Fibroblast of villous mesenchyme (primary cell): Measurements from ENCODE around the gene CDH20. TPM values are rescaled to one million over a fixed set of nuclear protein-coding genes. Genes with fewer than 3 reads are reported as not detected.
"Not testable (repeated sequence)": the region's sequence is repeated elsewhere in the genome, so short reads cannot be mapped to it uniquely, and the experiment has no call there.

Source experiments
- DNase-seq: peaks from one replicate; pipeline ENCODE4 v3.0.0-alpha.2; 2010; ENCODE audit warnings: low read depth
- H3K4me3 ChIP-seq: 2 replicates; pipeline ENCODE4 v1.5.1; 2011; ENCODE audit warnings: low read depth, mild to moderate bottlenecking, low read length
- total RNA-seq: library from RNA; depleted of rRNA; stranded (reverse); fragments of >200 nt; gene quantifications from 2 replicates; pipeline ENCODE4 v1.2.3, GENCODE V29; 2012
- TF ChIP-seq, protein P1 (sequence below): IDR thresholded peaks from 2 replicates; pipeline ENCODE4 v1.5.1; 2012; ENCODE audit warnings: low read depth, mild to moderate bottlenecking, low read length; ENCODE audit not compliant: insufficient read depth

The CDH20 gene
- total RNA-seq, 1 donor: under 0.01 TPM

DNA sequence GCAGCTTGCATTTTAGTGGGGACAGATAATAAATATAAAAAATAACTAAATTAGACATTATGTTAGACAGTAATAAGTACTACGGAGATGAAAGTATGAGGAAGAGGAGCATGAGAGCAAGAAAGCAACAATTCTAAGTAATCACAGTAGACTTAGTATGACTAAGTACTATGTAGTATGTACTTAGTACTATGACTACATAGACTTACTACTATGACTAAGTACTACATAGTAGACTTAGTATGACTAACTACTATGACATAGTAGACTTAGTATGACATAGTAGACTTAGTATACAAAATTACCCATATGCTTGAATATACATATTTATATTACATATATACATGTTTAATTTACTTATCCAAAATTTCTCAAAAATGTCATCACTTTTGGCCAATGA is 29.3 kb downstream of the CDH20 start:
- no peak overlapping the region for H3K4me3 ChIP-seq
- no peak for DNase-seq
- TF ChIP-seq, protein P1, sequence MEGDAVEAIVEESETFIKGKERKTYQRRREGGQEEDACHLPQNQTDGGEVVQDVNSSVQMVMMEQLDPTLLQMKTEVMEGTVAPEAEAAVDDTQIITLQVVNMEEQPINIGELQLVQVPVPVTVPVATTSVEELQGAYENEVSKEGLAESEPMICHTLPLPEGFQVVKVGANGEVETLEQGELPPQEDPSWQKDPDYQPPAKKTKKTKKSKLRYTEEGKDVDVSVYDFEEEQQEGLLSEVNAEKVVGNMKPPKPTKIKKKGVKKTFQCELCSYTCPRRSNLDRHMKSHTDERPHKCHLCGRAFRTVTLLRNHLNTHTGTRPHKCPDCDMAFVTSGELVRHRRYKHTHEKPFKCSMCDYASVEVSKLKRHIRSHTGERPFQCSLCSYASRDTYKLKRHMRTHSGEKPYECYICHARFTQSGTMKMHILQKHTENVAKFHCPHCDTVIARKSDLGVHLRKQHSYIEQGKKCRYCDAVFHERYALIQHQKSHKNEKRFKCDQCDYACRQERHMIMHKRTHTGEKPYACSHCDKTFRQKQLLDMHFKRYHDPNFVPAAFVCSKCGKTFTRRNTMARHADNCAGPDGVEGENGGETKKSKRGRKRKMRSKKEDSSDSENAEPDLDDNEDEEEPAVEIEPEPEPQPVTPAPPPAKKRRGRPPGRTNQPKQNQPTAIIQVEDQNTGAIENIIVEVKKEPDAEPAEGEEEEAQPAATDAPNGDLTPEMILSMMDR: no peak

DNA sequence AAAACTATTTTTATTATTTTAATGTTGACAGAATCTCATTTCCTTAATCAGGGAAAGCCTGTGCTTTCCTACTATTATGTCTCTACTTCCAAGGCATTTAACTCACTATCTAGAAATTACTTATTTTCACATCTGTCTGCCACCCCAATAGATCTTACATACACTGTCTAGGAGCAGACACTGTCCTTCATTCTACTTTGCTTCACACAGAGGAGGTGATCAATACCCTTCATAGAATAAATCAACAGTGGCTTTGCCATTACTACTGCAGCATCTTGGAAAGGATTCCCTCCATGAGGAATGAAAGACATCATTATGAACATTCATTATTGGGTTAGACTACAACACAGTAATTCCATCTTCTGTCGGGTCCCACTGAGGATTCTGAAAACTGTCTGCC is 31.7 kb downstream of the CDH20 start:
- TF ChIP-seq, protein P1: no peak
- DNase-seq: no peak
- no peak overlapping the region for H3K4me3 ChIP-seq

DNA sequence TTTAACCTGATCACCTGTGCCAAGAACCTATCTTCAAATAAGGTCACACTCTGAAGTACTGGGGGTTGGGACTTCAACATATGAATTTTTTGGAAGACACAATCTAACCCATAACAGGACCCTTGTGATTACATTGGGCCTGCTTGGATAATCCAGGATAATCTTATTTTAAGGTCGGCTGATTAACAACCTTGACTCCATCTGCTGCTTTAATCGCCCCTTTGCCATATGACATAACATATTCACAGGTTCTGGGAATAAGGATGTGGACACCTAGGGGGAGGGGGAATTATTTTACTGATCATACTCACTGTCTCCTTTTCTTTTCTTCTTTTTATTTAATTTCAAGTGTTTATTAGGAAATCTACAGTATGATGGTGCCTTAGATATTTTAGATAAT is 34.8 kb downstream of the CDH20 start:
- DNase-seq: no peak
- TF ChIP-seq, protein P1: no peak
- H3K4me3 ChIP-seq: no peak overlapping the region

DNA sequence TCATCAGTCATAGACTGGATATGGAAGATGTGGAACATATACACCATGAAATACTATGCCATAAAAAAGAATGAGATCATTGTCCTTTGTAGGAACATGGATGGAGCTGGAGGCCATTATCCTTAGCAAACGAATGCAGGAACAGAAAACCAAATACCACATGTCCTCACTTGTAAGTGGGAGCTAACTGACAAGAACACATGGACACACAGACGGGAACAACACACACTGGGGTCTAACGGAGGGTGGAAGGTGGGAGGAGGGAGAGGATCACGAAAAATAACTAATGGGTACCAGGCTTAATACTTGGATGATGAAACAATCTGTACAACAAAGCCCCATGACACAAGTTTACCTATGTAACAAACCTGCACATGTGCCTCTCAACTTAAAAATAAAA is 36.4 kb downstream of the CDH20 start:
- not testable (repeated sequence) for H3K4me3 ChIP-seq, DNase-seq

DNA sequence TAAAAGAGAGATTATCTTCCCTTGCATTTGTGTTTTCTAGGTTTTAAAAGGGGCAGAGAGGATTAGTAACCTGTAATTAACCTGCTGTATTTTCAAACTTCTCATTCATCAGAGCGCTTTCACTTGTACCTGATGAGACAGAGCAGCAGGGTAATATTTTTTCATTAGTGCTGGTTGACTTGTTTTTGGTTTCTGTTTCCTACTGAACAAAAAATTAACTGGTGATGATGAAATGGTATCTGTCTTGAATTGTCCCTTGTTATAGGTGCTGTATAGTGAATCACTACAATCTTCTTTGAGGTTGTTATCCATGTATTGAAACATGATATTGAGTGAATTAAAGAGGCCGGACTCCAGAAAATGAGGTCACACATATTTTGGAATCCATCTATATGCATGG is 37.9 kb downstream of the CDH20 start:
- no peak overlapping the region for H3K4me3 ChIP-seq
- DNase-seq: no peak
- TF ChIP-seq, protein P1: no peak

DNA sequence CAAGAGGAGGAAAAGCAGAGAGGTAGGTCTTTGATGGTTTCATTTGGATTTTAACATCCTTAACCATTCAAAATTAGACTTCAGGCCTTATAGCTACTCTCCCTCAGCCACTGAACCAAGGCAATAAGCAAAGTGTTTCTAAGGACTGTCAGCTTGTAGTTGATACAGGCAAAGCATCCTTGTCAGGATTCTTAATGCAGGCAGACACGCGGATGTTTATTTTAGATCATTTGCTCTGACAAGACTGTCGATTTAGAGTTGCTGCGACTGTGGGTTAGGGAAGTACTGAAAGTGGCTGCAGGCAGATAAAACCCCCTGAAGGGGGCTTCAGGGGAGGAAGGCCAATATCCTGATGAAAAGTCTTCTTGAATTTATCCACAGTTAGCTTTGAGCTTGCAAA is 46.6 kb downstream of the CDH20 start:
- no peak overlapping the region for H3K4me3 ChIP-seq
- TF ChIP-seq, protein P1: no peak
- DNase-seq: no peak

DNA sequence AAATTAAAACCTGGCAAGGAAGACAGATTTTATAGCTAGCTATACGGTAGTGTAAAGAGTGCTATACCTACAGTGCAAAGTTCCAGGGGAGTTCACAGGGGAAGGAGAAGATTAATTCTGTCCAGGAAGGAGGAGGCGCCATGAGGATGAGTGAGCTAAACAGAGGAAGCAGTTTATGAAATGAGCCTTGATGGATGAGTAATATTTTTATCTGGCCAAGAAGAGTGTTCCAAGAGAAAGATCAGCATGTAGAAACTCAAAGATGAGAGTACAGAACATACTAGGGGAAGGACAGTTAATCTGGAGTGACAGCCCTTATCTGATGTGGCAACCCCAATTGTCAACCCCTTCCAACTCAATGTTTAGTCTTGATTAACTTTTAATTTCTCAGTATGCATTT is 54.8 kb downstream of the CDH20 start:
- no peak for DNase-seq
- TF ChIP-seq, protein P1: no peak
- H3K4me3 ChIP-seq: no peak overlapping the region

DNA sequence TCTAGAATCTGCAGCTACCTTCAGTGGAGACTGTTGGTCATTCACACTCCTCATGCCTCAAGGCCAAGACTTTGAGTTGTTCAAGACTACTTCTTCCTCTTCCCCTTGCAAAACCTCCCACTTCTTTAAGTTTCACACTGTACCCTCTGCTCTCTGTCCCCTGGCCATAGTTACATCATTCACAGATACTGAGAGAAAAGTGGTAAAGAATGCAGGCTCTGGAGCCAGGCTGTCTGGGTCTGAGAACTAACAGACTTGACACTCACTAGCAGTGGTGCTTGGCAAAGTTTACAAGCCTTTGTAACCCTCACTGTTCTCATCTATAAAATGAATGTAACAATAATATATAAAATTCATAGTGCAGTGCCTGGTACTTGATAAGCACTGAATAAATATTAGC is 61.8 kb downstream of the CDH20 start:
- DNase-seq: no peak
- TF ChIP-seq, protein P1: no peak
- H3K4me3 ChIP-seq: no peak overlapping the region
